GM18909 (cell line): ENCODE results near the gene NRDE2.

Source experiments
- ATAC-seq: cut with Tn5 transposase; IDR thresholded peaks from one replicate; pipeline ENCODE4 v1.9.1; 2021; ENCODE audit warnings: mild to moderate bottlenecking; ENCODE audit not compliant: unreplicated experiment, poor library complexity

NRDE2 gene

GRCh38 chr14:90299408-90299807 is 32.3 kb downstream of the NRDE2 start:
- no peak for ATAC-seq

- ATAC-seq, result no peak
Observed at GRCh38 chr14:90297876-90298629, 33.7 kb downstream of the NRDE2 start.

- no peak for ATAC-seq
Observed at GRCh38 chr14:90296641-90297040, 35.1 kb downstream of the NRDE2 start.

DNA sequence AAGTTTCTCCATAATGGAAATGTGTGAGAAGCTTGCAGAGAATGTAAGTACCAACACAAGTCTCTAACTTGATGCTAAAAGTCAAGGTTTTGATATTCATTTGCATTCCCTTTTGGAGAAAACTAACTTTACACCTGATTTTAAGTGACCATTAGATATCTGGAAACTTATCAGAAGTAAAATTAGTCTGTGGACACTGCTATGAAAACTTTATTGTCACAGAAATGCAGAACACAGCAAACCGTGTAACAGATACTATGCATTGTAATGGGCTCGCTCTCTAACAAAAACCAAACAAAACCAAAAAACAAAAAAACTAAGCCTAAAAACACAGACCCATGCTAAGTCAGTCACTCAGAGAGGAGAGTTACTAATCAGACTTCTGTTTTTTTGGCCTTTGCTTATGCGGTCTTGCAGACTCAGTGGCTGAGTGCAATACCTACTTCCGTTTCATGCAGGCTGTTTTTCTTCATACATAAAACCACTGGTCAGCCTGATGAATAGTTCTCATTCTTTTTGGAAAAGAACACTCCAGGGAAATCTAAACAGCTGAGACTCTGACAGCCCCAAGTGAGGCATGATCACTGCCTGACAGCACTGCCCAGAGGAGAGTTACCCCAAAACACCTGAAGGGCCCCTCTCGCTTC is 35.7 kb downstream of the NRDE2 start:
- no peak for ATAC-seq

DNA sequence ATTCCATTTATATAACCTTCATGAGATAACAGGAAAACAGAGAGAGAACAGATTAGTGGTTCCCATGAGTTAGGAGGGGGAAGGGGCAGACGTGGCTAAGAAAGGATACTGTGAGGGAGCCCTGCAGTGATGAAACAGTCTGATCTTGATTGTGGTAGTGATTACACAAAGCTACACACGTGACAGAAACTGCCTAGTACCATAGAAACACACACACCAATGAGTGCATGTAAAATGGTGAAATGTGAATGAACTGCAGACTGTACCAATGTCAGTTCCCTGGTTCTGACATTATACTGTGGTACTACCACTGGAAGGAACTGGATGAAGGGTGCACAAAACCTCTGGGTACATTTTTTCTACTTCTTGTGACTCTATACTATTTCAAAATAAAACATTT is 36.9 kb downstream of the NRDE2 start:
- no peak for ATAC-seq

GRCh38 chr14:90293766-90294730 is 37.7 kb downstream of the NRDE2 start:
- no peak for ATAC-seq

DNA sequence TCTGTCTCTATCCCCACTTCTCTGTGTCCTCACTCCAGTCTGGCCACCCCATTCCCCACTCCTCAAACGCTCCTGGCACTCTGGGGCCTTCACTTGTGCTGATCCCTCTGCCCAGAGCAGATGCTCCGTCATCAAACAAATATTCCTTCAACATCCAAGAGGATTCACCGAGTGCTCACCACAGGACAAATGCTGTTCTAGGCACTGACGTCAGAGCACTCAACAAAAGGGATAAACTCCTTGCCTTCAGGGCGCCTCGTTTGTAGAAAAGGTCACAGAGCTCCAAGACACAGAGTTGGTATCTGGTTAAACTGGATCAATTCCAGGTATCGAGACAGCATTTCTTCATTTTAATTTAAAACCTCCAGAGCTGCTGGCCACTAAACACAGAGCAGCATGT is 40.0 kb downstream of the NRDE2 start:
- ATAC-seq, result no peak

DNA sequence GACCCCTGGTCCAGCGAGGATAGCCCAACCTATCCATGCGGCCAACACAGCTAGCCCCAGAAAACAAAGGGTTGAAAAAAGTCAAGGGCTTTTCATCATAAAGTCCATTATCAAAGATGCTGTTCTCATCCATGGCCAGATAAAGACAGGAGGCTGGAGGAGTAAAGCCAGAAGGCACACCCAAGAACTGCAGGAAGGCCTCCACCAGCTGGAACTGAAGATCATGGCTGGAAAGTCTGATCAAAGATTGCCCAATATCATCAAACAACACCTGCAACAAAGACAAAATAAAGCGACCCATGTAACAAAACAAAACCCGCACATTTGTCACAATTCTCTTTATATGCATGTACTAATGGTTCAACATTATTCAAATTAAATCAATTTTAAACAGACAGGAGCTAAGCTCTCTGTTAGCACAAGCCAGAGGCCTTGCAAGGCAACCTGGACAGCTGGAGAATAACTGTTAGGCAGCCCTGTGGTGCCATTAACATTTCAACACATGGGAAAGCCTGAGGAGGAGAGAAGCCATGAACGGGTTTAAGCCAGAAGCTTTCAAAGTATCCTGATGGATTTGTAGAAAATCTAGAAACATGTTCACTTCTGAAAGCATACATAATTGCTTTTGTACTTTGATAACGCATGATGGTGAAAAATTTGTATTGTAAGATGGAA is 41.3 kb downstream of the NRDE2 start:
- no peak for ATAC-seq

DNA sequence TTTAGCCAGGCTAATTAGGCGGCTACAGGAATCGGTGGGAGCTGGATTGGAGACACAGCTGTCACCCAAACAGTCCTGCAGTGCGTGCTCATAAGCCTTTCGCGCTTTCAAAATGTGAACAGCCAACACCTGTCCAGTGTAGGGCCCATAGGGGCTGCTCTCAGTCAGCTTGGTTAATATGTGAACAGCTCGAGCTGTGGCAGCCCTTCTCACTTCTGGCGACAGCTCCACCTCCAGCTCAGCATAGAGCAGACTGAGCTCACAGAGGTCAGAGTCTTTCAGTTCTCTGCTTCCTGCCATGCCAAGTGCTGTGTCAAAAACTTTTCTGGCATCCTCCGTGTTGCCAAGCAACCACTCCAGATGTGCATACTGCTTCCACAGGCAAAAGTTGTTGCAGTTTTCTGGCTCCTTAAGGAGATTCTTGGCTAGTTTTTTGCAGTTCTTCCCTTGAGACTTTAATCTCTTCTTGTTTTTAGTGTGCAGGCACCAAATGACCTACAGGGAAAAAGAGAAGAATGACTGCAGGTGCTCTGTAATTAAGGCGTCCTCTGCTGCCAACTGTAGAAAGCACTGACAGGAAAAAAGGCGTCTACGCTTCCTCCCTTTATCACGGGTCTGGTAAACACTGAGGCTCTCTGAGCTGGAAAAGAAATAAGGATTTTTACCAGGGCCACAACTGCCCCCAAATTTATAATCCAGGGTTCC is 42.9 kb downstream of the NRDE2 start:
- ATAC-seq, result peak; percentile 100

DNA sequence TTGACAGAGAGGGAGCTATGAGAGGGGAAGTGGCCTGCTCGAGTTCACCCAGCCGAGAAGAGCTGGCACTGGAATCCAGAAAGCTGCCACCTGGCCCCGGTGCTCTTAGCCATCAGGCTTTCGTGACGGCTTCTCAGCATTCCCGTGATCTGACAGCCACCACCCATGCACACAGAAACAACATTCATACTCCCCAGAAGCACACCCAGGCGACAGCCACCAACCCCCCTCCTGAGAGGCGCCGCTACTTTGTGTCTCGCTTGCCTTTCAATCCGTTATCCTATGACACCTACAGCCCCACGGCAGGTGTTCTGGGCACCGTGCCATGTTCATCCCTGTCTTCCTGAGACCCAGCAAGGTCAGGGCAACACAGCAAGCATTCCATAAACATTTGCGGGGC is 44.0 kb downstream of the NRDE2 start:
- no peak for ATAC-seq

DNA sequence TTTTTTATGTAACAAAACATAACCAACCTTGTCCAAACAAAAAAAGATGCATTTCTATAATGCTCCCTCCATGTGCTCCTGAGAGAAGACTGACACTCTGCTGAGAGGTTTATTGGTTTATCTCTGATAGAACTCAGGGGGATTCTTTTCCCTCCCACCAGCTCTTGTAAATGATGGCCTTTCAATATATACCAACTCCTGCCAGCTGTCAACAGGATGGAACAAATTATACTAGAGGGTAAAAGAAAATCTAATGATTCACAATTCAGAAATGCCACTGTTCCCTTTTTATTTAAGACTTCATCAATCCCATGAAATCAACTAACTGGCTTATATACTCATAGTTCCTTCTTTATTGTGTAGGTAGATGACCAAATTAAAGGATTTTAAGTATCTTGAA is 50.0 kb downstream of the NRDE2 start:
- no peak for ATAC-seq

DNA sequence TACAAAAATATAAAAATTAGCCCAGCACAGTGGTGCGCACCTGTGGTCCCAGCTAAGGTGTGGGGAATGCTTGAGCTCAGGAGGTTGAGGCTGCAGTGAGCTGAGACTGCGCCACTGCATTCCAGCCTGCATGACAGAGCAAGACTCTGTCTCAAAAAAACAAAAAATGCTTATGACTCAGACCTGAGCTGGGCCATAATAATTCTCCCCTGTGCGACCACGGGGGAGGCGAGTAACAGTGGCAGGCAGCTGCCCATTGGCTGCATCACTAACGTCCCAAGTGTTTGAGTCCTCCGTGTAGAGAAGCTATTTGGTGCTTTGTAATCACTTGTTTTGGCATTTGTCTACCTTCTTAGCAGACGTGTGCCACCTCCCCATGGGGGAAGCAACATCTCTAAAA is 50.5 kb downstream of the NRDE2 start:
- no peak for ATAC-seq

GRCh38 chr14:90280096-90280495 is 51.6 kb downstream of the NRDE2 start:
- ATAC-seq, result no peak

DNA sequence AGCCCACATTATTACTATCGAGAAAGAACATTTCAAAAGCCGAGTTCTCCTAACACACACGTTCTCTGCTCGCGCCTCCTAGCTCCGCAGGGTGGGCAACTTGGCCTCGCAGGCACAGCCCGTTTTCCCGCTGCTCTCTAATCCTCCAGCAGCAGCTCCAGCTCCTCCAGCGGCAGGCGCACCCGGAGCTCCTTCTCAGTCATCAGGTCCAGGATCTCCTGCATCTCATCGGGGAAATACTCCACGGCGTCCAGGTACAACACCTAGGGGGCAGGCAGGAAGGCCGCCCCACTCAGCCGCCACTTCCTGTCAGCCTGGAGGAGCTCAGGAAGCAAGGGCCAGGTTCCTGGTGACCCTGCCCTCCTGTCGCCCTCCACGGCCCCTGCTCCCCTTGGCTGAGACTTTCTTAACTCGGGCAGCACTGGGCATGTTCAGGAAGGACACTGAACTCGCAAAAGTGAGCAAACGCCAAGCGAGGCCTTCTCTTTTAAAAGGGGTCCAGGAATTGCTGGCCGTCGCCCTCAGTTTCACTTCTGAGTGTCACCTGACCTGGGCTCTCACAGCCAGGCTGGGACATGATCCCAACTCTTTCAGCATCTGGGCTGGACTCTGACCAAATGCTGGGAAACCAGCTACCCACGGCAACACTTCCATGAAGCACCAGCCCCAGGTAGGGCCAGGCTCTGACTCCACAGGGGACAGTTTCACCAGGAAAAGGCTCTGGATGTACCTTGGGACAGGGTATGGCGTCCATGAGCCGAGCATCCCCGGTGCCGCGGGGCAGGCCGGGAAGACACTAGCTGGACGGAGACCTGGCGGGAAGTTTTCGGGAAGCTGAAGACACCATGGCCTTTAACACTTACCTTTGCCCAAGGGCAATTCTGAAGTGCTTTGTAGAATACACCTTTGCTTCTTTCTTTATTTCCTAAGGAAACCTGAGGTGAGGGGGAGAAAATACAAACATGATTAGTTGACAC is 53.3 kb downstream of the NRDE2 start:
- no peak for ATAC-seq

GRCh38 chr14:90277581-90278198 is 54.1 kb downstream of the NRDE2 start:
- no peak for ATAC-seq

DNA sequence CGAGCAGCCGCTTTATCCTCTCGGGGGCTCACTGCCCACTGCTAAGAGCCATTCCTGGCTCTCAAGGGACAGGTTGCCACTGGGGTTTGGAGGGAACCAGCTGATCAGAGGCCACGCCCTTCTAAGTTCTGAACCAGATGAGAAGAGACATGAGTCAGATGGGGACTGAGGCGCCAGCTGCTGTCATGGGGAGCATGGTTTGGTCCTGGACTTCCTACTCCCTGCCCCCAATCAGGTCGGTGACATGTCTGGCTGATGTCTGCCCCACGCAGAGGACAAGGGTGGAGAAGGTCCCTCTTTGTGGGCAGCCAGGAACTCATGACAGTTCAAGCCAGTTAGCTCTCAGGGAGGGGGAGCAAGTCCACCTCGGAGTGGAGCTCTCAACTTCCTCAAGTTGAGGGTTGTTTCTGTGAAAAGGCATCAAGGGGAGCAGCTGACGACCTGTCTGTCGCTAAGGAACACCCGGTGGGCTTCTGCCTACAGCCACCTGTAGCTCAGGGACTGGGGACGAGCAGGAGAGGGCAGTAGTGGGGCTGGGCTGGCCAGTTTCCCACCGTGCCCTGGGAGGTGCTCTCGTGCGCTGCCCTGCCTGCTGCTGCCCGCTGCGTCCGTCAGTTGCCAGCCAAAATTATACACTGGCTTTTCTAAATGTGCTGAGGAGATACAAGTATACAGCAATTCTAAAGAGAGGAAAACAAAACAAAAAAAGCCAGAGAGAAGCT is 54.9 kb downstream of the NRDE2 start:
- ATAC-seq, result no peak

DNA sequence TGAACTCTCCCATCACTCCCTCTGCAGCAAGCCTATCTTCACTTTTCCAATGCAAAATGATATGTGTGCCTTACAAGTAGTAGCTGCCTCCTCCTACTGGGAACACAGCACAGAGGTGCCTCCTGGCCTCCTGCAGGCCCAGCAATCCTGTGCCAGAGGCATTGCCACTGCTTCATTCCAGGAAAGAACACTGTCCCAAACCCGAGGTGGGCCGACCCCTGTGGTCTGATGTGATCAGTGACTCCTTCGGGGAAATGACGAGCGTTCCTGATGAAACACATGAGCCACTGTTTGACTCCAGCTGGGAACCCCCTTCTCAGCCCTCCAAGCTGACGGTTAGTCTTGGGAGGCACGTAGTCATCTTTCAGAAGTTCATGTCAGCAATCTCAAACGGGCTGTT is 55.9 kb downstream of the NRDE2 start:
- no peak for ATAC-seq

GRCh38 chr14:90275458-90275814 is 56.3 kb downstream of the NRDE2 start:
- ATAC-seq, result no peak
